ENCODE measurements around the gene MLX. TPM values are rescaled to one million over a fixed set of nuclear protein-coding genes. Genes with fewer than 3 reads are reported as not detected.
A peak's percentile ranks its signal among the peaks of the same experiment; 100 is the strongest.

MLX gene, protein sequence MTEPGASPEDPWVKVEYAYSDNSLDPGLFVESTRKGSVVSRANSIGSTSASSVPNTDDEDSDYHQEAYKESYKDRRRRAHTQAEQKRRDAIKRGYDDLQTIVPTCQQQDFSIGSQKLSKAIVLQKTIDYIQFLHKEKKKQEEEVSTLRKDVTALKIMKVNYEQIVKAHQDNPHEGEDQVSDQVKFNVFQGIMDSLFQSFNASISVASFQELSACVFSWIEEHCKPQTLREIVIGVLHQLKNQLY
- total RNA-seq: 25.1 TPM

DNA sequence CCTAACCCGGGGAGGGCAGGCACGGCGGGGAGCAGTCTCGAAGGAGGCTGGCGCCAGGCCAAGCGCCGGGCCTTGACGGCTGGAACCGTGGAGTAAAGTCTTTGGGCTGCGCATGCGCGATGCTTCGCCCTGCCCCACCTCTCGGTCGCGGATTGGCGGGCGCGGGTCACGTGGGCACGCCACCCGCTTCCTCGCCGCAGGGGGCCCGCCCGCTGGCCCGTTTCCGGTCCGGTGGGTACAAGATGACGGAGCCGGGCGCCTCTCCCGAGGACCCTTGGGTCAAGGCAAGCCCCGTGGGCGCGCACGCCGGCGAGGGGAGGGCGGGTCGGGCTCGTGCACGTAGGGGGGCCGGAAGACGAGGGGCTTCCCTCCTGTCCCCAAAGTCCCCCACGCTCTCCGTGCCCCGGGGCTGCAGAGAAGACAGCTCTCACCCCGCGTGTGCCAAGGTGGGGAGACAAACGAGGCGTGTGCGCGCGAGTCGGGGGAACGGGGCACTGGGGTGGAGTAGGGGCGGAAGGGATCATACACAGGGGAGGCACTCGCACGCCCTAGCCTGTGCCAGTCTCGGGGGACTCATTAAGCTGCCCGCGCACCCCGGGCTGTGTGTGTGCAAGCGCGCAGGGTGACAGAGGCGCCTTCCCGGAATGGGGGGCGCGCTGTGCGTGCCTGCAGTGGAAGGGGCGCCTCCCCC, at the start of gene MLX:
MLX (plus strand) TSS at position 218 of the 691 bp plus-strand sequence; CDS start at position 243, 25 bp downstream.
- peak; percentile 74 for DNase-seq

DNA sequence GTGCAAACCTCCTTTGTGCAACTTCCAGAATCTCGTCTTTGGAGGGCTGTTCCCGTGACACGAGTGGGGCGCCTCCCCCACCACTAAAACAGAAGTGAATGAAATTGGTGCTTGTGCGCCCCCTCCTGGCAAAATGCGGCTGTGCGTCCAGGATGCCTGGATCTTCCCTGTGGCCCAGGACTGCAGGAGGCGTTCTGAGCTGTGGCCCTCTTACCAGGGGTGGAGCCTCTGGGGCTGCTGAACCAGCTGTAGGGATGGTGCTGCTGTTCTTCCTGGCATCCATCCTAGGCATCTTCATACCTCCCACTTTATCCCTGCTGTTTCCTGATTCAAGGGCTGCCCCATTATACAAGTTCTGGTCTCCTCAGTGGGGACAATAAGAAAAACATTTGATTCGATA, 49.4 kb upstream of the MLX start:
- peak; percentile 60 for DNase-seq

DNA sequence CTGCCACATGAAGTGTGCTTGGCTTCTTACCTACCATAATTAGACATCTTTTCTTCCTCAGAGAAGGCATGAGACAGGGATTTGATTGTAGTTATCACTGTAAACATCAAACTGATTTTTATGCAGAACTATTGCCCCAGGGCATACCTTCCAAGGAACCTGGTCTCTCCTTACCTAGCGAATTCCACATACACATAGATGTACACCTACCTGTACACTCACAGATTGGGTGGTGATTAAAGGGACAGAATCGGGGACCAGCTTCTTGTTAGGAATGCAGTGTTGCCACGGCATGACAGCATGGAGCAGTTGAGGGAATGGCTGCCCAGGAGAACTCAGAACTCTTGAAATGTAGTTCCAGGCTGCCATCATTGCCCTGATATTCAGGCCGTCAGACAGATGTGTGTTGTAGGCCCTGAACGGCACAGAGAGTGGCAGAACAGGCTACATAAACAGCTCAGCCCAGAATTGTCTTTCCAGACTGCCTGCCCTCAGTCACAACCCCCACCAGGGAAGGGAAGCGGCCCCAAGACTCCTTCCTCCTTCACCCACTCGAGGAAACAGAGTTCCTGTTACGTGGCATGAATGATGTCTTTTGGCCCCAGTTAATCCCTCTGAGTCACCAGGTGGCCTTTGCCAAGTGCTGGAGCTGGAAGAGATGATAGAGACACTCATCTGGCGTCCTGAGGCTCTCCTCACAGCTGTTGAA, 48.7 kb upstream of the MLX start:
- peak; percentile 51 for DNase-seq

DNA sequence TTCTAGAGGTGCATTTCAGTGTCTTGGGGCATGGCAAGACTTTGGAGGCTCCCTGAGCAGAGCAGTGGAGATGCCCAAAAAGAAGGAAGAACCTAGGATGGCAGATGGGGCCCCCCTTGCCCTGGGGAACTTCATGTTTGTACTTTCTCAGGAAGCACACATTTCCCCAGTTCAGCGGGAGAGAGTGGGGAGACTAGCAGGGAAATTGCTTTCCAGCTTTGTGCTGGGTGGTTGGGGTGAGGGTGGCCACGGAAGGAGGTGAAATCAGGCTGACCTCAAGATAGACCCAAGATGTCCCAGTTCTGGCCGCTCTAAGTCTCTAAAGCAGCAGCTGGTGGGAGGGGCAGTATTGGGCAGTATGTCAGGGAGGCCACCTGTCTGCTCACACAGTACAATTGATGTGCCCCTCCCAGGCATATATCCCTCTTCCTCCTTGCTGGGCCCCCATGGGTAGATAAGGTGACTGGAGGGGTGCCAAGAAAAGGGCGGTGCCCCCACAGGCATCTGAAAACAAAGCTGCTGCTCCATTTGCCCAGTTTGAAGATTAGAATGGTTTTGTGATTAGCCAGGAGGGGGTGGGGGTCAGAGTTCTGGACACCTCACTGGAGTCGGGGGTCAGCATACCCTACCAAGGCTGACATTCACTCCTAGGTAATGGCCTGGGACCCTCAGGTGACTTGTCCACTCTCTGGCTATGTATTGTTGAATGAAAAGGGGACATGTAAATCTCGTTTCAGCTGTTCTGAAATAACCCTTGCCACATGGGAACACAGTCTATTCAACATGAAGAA, 48.0 kb upstream of the MLX start:
- no peak for DNase-seq

DNA sequence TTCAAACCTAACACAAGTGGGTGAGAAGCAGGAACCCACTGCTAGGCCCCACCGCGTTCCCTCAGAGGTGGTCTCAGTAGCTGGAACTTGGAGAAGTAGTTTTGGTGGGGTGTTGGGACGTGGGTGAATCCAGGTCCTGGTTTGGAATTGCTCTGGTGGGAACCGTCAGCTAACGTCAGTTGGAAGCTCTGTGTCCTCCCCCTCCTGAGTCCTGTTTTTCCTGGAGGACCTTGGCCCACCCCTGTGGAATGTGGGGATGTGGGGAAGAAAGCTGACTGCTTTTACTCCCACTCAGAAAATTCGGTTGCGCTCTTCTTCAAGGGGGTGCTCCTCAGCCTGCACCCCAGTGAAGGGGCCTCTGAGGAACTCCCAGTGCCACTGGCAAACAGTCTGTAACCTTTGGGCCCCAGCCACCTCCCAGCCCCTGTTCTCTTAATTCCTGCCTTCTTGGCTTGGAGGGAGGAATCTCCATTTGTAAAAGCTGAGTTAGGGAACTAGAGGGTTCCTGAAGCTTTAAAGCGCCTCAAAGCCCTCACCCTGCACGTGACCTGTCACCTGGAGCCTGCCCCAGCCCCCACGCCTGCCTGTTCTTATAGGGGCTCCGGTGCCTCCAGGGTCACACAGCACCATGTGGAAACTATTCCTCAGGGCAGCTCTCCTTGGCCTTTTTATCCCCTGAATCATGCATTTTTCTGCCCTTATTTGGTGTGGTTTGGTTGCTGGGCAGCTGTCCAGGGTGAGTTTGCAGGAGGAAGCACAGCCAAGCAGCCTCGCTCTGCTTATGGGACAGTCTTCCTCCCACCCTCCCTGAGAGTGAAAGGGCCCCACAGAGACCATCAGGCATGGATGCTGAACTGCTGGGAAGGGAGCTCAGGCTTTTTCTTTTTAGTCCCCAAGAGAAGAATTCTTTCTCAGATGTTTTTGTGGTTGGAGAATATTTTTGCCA, 47.1 kb upstream of the MLX start:
- peak; percentile 74 for DNase-seq

DNA sequence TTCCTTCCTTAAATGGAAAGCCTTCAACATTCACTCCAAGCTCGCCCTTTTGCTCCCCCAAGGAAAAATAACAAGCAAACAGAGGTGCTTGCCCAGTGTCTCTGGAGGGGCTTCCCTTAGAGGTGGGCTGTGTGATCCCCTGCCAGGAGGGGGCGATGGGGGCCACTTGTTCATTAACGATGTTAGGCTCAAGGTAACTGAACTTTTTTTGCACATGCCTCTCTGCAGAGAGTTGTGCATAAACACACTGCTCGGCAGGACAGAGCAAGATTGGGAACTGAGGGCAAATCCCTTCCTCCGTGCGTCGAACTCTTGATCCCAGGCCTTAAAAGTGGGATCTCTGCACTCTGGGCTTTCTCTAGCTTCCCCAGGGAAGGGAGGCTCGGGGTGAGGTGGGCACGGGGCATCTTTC, 46.4 kb upstream of the MLX start:
- DNase-seq: no peak

DNA sequence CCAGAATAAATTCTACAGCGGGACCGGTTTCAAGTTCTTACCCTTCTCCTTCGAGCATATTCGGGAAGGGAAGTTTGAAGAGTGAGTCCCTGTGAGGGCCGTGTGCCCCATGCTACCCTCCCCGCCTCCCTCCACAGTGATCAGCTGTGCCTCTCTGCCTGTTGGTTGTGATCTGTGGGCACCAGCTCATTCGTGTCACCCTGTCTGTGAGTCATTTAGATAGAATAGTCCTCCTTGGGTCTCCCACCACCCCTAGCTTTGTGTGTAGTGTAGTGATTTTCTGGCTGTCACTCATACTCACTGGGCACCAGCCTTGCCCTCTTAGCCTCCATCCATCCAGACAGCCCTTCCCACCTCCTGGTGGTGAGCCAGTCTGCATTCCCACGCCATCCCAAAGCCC, 45.9 kb upstream of the MLX start:
- no peak for DNase-seq

DNA sequence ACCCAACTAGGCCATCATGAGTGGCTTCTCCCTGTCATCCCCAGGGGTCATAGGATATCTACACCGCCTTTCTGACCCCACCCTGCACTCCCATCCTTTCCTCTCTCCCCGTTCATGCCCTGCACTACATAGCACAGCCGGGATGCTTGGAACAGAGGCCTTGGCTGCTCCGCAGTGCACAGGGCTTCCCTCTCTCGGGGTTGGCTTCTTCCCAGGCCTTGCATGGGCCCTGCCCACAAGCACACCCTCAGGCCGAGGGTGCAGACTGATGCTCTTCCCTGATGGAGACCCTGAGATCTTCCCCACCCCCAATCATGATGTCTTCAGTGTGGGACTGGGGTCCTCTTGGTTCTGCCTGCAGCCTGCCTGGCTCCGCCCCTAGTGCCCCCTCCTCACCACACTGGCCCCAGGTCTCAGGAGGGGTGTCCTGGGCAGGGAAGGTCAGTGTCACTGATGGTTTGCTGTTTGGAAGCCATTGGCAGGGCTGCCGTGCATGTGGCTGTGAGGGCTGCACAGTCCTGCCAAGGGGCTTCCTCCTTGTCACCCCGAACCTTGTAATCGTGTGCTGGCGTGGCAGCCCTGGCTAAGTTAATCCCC, 45.1 kb upstream of the MLX start:
- DNase-seq: no peak

DNA sequence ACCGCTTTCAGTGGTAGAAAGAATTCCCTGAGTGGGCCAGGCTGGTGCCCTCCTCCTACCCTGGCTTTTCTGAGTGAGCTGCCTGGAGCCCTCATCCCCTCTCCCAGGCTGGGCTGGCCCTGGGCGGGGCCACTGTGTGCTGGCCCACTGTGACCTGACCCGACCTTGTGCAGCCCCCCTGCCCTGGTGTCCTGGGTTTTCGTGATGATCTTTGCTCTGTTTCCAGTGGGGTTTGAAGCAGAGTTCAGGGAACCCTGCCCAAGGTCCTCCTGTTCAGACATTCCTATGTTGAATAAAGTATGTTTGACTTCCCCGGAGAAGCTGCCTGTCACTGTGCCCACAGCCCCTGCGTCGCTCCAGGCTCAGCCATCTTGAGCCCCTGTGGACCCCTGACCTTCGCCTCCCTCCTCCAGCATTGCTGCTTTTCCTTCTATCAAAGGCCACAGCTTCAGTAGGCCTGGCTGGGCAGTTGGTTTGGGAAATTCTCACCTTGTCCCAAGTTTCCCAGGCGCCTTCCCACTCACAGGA, 44.6 kb upstream of the MLX start:
- no peak for DNase-seq

DNA sequence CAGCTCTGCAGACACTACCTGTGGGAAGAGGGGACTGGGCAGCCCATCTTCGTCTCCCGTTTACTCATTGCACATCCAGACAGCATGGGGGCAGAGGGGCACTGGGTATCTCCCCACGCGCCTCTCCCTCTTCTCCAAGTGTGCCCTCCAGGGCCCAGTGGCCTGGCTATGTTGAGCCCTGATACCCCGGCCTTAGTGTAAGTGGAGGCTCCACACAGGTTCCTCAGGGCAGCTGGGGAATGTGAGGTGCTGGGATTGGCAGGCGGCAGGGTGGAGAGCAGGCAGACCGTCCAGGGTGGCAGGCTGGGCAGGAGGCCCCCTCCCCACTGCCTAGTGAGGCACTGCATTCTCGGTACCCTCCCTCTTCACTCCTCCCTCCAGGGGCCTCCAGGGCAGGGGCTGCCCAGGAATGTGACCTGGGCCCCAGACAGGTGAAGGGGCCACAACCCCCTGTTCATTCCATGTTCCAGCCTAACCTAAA, 44.1 kb upstream of the MLX start:
- DNase-seq: no peak

DNA sequence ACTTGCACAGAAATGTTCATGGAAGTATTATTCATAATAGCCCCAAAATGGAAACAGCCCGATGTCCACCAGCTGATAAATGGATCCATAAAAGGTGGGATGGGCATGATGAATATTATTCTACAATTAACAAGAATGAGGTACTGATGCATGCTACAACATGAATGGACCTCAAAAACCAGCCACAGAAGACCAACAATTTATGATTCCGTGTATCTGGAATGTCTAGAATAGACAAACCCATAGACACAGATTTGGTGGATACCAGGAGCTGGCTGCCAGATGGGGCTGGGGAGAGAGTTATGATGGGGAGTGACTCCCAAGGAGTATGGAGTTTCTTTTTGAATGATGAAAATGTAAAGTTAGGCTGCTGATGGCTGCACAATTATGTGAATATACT, 41.7 kb upstream of the MLX start:
- DNase-seq: no peak

DNA sequence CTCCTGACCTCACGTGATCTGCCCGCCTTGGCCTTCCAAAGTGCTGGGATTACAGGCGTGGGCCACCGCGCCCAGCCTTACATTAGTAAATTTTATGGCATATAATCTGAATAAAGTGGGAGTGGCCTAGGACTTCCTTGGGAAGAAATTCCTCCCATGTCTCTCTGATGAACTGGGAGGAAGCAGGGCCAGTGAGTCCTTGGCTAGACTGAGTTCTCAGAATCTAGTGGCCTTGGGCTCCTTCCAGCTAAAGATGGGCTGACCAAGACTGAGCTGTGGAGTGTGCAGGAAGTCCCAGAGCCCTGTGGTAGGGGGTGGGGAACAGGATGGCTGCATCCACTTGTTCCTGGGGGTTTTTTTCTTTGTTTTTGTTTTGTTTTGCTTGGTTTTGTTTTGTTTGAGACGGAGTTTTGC, 40.9 kb upstream of the MLX start:
- DNase-seq: no peak

DNA sequence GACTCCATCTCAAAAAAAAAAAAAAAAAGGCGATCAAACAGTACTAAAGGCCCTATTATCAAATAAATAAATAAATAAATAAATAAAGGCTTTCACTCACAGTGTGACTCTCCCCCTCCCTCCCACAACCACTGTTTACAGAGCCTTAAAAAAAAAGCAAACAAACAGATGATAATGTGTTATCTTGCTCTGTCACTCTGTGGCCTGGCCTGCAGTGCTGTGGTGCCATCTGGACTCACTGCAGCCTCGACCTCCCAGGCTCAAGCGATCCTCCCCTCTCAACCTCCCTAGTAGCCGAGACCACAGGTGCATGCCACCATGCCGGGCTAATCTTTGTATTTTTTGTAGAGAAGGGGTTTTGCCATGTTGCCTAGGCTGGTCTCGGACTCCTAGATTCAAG, 39.0 kb upstream of the MLX start:
- no peak for DNase-seq

DNA sequence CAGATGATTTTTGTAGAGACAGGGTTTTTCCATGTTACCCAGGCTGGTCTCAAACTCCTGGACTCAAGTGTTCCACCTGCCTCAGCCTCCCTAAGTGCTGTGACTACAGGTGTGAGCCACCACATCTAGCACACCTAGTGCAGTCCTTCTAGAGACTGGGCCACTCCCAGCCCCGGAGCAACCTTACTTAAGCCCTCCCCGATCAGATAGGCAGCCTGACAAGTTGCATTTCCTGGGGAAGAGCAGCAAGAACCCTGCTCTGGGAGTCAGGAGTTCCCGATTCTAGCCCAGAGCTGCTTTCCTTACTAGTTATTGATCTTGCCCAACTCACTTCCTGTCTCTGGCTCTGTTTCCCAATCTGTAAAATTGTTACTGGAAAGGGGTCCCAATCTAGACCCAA, 37.8 kb upstream of the MLX start:
- DNase-seq: no peak

DNA sequence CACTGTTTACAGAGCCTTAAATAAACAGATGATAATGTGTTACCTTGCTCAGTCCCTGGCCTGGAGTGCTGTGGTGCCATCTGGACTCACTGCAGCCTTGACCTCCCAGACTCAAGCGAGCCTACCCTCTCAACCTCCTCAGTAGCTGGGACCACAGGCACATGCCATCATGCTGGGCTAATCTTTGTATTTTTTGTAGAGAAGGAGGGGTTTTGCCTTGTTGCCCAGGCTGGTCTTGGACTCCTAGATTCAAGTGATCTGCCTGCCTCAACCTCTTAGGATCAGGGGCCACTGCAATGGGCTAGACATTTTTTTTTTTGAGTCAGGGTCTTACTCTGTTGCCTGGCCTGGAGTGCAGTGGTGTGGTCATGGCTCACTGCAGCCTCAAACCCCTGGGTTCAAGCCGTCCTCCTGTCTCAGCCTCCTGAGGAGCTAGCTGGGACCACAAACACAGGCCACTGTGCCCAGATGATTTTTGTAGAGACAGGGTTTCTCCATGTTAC, 35.9 kb upstream of the MLX start:
- DNase-seq: no peak

DNA sequence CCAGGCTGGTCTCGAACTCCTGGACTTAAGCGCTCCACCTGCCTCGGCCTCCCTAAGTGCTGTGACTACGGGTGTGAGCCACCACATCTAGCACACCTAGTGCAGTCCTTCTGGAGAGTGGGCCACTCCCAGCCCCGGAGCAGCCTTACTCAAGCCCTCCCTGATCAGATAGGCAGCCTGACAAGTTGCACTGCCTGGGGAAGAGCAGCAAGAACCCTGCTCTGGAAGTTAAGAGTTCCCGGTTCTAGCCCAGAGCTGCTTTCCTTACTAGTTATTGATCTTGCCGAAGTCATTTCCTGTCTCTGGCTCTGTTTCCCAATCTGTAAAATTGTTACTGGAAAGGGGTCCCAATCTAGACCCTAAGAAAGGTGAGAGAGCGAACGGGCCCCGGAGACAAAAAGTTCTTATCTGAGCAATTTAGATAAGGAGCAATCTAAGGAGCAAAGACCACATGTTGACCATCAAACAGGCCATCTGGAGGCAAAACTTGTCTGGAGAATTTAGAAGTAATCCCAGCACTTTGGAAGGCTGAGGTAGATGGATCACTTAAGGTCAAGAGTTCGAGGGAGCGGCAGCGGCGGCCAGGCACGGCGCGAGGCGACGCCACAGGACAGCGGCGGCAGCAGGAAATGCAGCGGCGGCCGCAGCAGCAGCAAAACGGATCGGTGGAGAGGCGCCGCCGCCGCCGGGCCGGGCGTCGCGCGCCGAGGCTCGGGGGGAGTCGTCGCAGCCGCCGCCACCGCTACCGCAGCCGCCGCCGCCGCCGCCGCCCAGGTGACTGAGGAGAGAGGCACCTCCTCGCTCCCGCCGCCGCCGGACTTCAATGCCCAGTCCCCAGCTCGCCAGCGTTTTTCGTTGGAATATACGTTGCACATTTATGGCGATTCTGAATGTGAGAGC, 35.2 kb upstream of the MLX start:
- DNase-seq: peak; percentile 32

DNA sequence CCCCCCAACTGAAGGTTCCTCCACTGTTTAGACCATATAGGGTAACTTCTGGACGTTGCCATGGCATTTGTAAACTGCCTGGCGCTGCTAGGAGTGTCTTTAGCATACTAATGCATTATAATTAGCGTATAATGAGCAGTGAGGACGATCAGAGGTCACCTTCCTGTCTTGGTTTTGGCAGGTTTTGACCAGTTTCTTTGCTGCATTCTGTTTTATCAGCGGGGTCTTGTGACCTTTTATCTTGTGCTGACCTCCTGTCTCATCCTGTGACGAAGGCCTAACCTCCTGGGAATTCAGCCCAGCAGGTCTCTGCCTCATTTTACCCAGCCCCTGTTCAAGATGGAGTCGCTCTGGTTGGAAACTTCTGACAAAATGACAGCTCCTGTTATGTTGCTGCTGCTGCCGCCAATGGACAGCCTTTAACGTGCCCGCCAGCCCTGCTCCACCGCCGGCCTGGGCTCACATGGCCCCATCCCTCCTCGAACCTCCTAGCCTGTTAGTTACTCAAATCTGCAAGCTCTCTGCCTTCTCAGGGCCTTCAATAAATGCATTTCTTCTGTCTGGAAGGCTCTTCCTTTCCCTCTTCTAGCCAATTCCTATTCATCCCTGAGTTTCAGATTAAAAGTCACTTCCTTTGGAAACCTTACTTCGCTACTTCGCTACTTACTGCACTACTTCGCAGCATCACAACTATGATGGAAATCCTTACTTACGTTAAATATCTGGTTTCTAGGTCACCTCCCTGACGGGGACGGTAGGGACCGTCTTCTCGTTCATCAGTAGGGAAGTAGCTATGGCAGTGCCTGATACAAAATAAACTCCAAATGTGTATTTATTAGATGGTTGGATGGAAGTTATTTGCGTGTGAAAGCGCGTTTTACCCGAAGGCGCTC, 31.5 kb upstream of the MLX start:
- DNase-seq: no peak

DNA sequence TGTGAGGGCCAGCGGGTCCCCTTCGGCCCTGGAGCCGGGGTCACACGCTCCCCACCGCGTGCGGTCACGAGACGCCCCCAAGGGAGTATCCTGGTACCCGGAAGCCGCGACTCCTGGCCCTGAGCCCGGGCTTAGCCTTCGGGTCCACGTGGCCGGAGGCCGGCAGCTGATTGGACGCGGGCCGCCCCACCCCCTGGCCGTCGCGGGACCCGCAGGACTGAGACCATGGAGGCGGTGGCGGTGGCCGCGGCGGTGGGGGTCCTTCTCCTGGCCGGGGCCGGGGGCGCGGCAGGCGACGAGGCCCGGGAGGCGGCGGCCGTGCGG, 30.9 kb upstream of the MLX start, which contains the start of gene NAGLU:
NAGLU (plus strand) TSS at position 194 of the 324 bp plus-strand sequence; CDS start at position 226, 32 bp downstream.
- peak; percentile 80 for DNase-seq

Data from occipital lobe (tissue), 2 donors.